ENCODE measurements around the gene SCLY. TPM values are rescaled to one million over a fixed set of nuclear protein-coding genes. Genes with fewer than 3 reads are reported as not detected.

The SCLY gene
- total and polyA plus RNA-seq, 2 experiments from 2014 or later, result 12.7 to 21.1 TPM

- no peak within 1 kb of the TSS for H3K4me2 ChIP-seq
- TF ChIP-seq EZH2phosphoT487 (IDR thresholded peaks at IDR 0.05; ENCODE audit: low read depth, severe bottlenecking, unreplicated experiment), result no peak
- TF ChIP-seq CTCF (IDR thresholded peaks at IDR 0.05; ENCODE audit: poor library complexity), result no peak
- no peak for TF ChIP-seq EZH2 (IDR thresholded peaks at IDR 0.05; ENCODE audit: borderline replicate concordance)
- no peak within 1 kb of the TSS for H2AFZ ChIP-seq
- no peaks in the 10 kb centered on the region for H3K9me3 ChIP-seq (ENCODE audit: low read depth)
- DNase-seq (ENCODE audit: low spot score), result no peak
- 91% methylated on average over 38 of the region's 38 CpGs for WGBS (ENCODE audit: low lambda C conversion rate, missing lambda C conversion rate)
- no peaks in the 10 kb centered on the region for H3K27me3 ChIP-seq
- no peak within 1 kb of the TSS for H3K27ac ChIP-seq
- H3K9me2 ChIP-seq (replicated peaks; ENCODE audit: insufficient read depth), result no peaks in the 10 kb centered on the region
- no peaks in the 10 kb centered on the region for H3K79me2 ChIP-seq
- no peaks in the 10 kb centered on the region for H3K4me1 ChIP-seq (ENCODE audit: insufficient read depth)
- no peaks in the 10 kb centered on the region for H3K36me3 ChIP-seq (replicated peaks; ENCODE audit: insufficient read depth, low read depth)
- H3K4me3 ChIP-seq, result no peak within 1 kb of the TSS
- H4K20me1 ChIP-seq (ENCODE audit: insufficient read depth, poor library complexity, severe bottlenecking), result no peaks in the 10 kb centered on the region
These were observed 39.4 kb downstream of the SCLY start, which contains the start of gene ESPNL for GRCh38 chr2:238100049-238100820. ESPNL (plus strand) TSS chr2:238100340; CDS start chr2:238100420, 80 bp downstream.

- peak; percentile 4 for DNase-seq (ENCODE audit: low spot score)
These were observed 40.3 kb downstream of the SCLY start for GRCh38 chr2:238100821-238101771.

More at GRCh38 chr2:238100821-238101771, 40.3 kb downstream of the SCLY start:
- no peaks in the 10 kb centered on the region for H3K4me1 ChIP-seq (ENCODE audit: insufficient read depth)
- H3K9me2 ChIP-seq (replicated peaks; ENCODE audit: insufficient read depth), result no peaks in the 10 kb centered on the region
- 93% methylated on average over 25 of the region's 28 CpGs for WGBS (ENCODE audit: low lambda C conversion rate, missing lambda C conversion rate)
- no peaks in the 10 kb centered on the region for H3K9me3 ChIP-seq (ENCODE audit: low read depth)
- H3K4me2 ChIP-seq, result no peak overlapping the region
- H3K36me3 ChIP-seq (replicated peaks; ENCODE audit: insufficient read depth, low read depth), result no peaks in the 10 kb centered on the region
- H3K79me2 ChIP-seq, result no peaks in the 10 kb centered on the region
- no peak overlapping the region for H3K27ac ChIP-seq
- no peak overlapping the region for H3K4me3 ChIP-seq
- H3K27me3 ChIP-seq, result no peaks in the 10 kb centered on the region
- TF ChIP-seq CTCF (IDR thresholded peaks at IDR 0.05; ENCODE audit: poor library complexity), result no peak
- TF ChIP-seq EZH2phosphoT487 (IDR thresholded peaks at IDR 0.05; ENCODE audit: low read depth, severe bottlenecking, unreplicated experiment), result no peak
- no peak for TF ChIP-seq EZH2 (IDR thresholded peaks at IDR 0.05; ENCODE audit: borderline replicate concordance)
- no peak overlapping the region for H2AFZ ChIP-seq
- H4K20me1 ChIP-seq (ENCODE audit: insufficient read depth, poor library complexity, severe bottlenecking), result no peaks in the 10 kb centered on the region

All from hepatocyte (in vitro differentiated cells).